ENCODE results near the gene HDAC4.

- TF ChIP-seq EZH2 (IDR thresholded peaks at IDR 0.05; ENCODE audit: low read depth), result no peak
- TF ChIP-seq, protein P1, sequence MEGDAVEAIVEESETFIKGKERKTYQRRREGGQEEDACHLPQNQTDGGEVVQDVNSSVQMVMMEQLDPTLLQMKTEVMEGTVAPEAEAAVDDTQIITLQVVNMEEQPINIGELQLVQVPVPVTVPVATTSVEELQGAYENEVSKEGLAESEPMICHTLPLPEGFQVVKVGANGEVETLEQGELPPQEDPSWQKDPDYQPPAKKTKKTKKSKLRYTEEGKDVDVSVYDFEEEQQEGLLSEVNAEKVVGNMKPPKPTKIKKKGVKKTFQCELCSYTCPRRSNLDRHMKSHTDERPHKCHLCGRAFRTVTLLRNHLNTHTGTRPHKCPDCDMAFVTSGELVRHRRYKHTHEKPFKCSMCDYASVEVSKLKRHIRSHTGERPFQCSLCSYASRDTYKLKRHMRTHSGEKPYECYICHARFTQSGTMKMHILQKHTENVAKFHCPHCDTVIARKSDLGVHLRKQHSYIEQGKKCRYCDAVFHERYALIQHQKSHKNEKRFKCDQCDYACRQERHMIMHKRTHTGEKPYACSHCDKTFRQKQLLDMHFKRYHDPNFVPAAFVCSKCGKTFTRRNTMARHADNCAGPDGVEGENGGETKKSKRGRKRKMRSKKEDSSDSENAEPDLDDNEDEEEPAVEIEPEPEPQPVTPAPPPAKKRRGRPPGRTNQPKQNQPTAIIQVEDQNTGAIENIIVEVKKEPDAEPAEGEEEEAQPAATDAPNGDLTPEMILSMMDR (conservative IDR thresholded peaks at IDR 0.05), result no peak
Observed at GRCh38 chr2:239378918-239379640, 21.7 kb downstream of the HDAC4 start.
